ENCODE measurements around the gene CARS2. TPM values are rescaled to one million over a fixed set of nuclear protein-coding genes. Genes with fewer than 3 reads are reported as not detected.

CARS2 gene
- total RNA-seq, 1 experiment from 2014 or later, result 41.9 TPM

GRCh38 chr13:110629735-110630134 lies 76.2 kb downstream of the CARS2 start:
- no peak overlapping the region for H3K4me3 Mint-ChIP-seq
- no CpG with 5 or more reads among the region's 7 CpGs for WGBS (ENCODE audit: extremely low coverage, insufficient read length, low lambda C conversion rate)

More at GRCh38 chr13:110629735-110630134, 76.2 kb downstream of the CARS2 start:
- H3K27ac ChIP-seq (ENCODE audit: insufficient read length, low read depth, low read length), result no peak overlapping the region
- Mint-ChIP-seq H3K4me1 (peaks cover 16 to 17% of the 10 kb centered on the region in 2 experiments), H3K36me3 (ENCODE audit: insufficient read depth in 1 of 3, low read depth in 3 of 3) (peaks cover 24 to 70% (median 55%) of the 10 kb centered on the region in 3 experiments), H3K9me3 (no peaks in the 10 kb centered on the region), H3K27ac (no peak overlapping the region), H3K27me3 (ENCODE audit: low read depth) (no peaks in the 10 kb centered on the region)
- peaks cover 10% of the 10 kb centered on the region for H3K79me1 ChIP-seq (ENCODE audit: insufficient read depth, low read depth, low read length, poor library complexity, severe bottlenecking)
- H2BK120ac ChIP-seq (ENCODE audit: low read depth, low read length, poor library complexity, severe bottlenecking), result no peak overlapping the region
- H3K79me2 ChIP-seq (ENCODE audit: insufficient read depth, low read length), result peaks cover 16% of the 10 kb centered on the region; the same call in 1 of the 2 replicates
- no peak for TF ChIP-seq CTCF (conservative IDR thresholded peaks at IDR 0.05)
- no peak overlapping the region for H2AK5ac ChIP-seq (ENCODE audit: insufficient read length, low read length)
- H3K9me3 ChIP-seq (ENCODE audit: control insufficient read depth, low read depth, low read length), result no peaks in the 10 kb centered on the region
- H3K56ac ChIP-seq (ENCODE audit: insufficient read length, low read depth, low read length), result no peak overlapping the region
- H4K8ac ChIP-seq (replicated peaks; ENCODE audit: insufficient read length, low read depth, low read length), result no peak overlapping the region
- no peak overlapping the region for H3T11ph ChIP-seq (ENCODE audit: low read length)
- DNase-seq, result no peak
- H3K4ac ChIP-seq (ENCODE audit: low read depth, low read length), result no peak overlapping the region
- H4K20me1 ChIP-seq (ENCODE audit: control insufficient read depth, insufficient read depth, insufficient read length), result no peaks in the 10 kb centered on the region
- H3K4me1 ChIP-seq (ENCODE audit: insufficient read depth, low read length), result no peaks in the 10 kb centered on the region
- no peaks in the 10 kb centered on the region for H3K23me2 ChIP-seq (ENCODE audit: insufficient read length, low read depth, low read length, poor library complexity, severe bottlenecking)
- no peak overlapping the region for H3K4me2 ChIP-seq (ENCODE audit: insufficient read depth, insufficient read length, low read length)
- no peaks in the 10 kb centered on the region for H3K27me3 ChIP-seq (ENCODE audit: insufficient read depth, low read length)
- H4K91ac ChIP-seq (ENCODE audit: insufficient read length, low read depth, low read length), result no peak overlapping the region
- no peak overlapping the region for H3K14ac ChIP-seq (ENCODE audit: insufficient read depth, low read length)
- H3K23ac ChIP-seq (ENCODE audit: insufficient read length, low read depth, low read length), result no peak overlapping the region
- no peak overlapping the region for H2BK15ac ChIP-seq (ENCODE audit: low read depth, low read length)
- no peak overlapping the region for H2AFZ ChIP-seq (ENCODE audit: low read length)
- no peak overlapping the region for H2BK12ac ChIP-seq (ENCODE audit: insufficient read length, low read depth, low read length)
- H3K18ac ChIP-seq (ENCODE audit: insufficient read length, low read depth, low read length), result no peak overlapping the region
- no peak overlapping the region for H3K9ac ChIP-seq (ENCODE audit: extremely low read depth, insufficient read length, low read length)
- no peak overlapping the region for H4K5ac ChIP-seq (ENCODE audit: insufficient read length, low read depth, low read length)
- H2BK5ac ChIP-seq (ENCODE audit: insufficient read length, low read length), result no peak overlapping the region
- H2BK20ac ChIP-seq (ENCODE audit: low read depth, low read length, poor library complexity, severe bottlenecking), result no peak overlapping the region
